Adrenal gland (tissue), 12 donors: ENCODE data around the gene C1D. TPM values are rescaled to one million over a fixed set of nuclear protein-coding genes. Genes with fewer than 3 reads are reported as not detected.

ENCODE experiments used
- DNase-seq, 7 donors: peaks; one replicate each; pipeline ENCODE4 v3.0.0-alpha.2; 2019 to 2020
- H3K27ac ChIP-seq, 5 donors: fragments of 200-600 bp; sonication (generic) in 4 of 5; 1 replicate in 3 of 5; 2 replicates in 2 of 5; pipeline versions ENCODE4 v1.5.1 to v1.8.0; 2016 to 2020; ENCODE audit warnings: mild to moderate bottlenecking in 1 of 5
- H3K27me3 ChIP-seq: fragments of 200-600 bp; 2 replicates; pipeline ENCODE4 v1.8.0; 2021
- H3K36me3 ChIP-seq, 2 donors: fragments of 200-600 bp; replicated peaks in 1 of 2; 1 replicate in 1 of 2; 2 replicates in 1 of 2; pipeline versions ENCODE4 v1.5.1 to v1.8.0; 2018 to 2022
- H3K4me1 ChIP-seq, 2 donors: fragments of 200-600 bp; replicated peaks in 1 of 2; 1 replicate in 1 of 2; 2 replicates in 1 of 2; pipeline versions ENCODE4 v1.5.1 to v1.8.0; 2018 to 2021
- H3K4me3 ChIP-seq, 4 donors: fragments of 200-600 bp; sonication (generic) in 3 of 4; one replicate each; pipeline ENCODE4 v1.5.1; 2016 to 2018
- H3K9me3 ChIP-seq, 3 donors: fragments of 200-600 bp; sonication (generic) in 1 of 3; replicated peaks in 1 of 3; 1 replicate in 2 of 3; 2 replicates in 1 of 3; pipeline versions ENCODE4 v1.5.1 to v1.8.0; 2016 to 2021
- CTCF ChIP-seq, 6 experiments: fragments of 450-650 bp in 4 of 6; fragments of 200-600 bp in 2 of 6; sonication (generic) in 1 of 6; IDR thresholded peaks; 1 replicate in 5 of 6; 2 replicates in 1 of 6; pipeline versions ENCODE4 v1.5.1 to v1.8.0; 2016 to 2021; ENCODE audit warnings: antibody characterized with exemption in 6 of 6, mild to moderate bottlenecking in 2 of 6, moderate library complexity in 1 of 6
- POLR2A ChIP-seq, 2 donors: fragments of 450-650 bp; IDR thresholded peaks; one replicate each; pipeline ENCODE4 v1.6.1; 2017; ENCODE audit warnings: antibody characterized with exemption in 2 of 2, mild to moderate bottlenecking in 2 of 2, moderate library complexity in 1 of 2
- WGBS, 4 donors: extraction: QIAGEN DNeasy Blood & Tissue Kit in 2 of 4; methylation state at CpG; one replicate each; pipeline versions ENCODE4 v1.1.5 to v1.1.7; 2013 to 2017; 5-methylcytosine and 5-hydroxymethylcytosine counted together
- intact Hi-C, 2 donors: fragments of 100-400 bp; cut with DNase I; formaldehyde crosslinking; loops; one replicate each; pipeline versions ENCODE4 v1.14.1 to v1.15.0; 2022 to 2023
- polyA plus RNA-seq, 3 donors: library from polyadenylated mRNA; stranded (reverse); fragments of 200-250 nt in 2 of 3; fragments of 350-450 nt in 1 of 3; fragmentation: Illumina TruSeq in 1 of 3; extraction: RNeasy Lipid Tissue Mini Kit (QIAGEN cat#74804) in 1 of 3; gene quantifications; one replicate each; pipeline ENCODE4 v1.2.3, GENCODE V29; 2013 to 2014
- total RNA-seq, 9 donors: library from RNA; depleted of rRNA in 4 of 9; stranded (reverse); fragments of >200 nt in 4 of 9; fragments of 120-200 nt in 1 of 9; fragmentation: NEBNext Ultra II Directional in 1 of 9; extraction: Animal tissue kit (Norgen Biotek cat#: 25700) in 1 of 9; gene quantifications; one replicate each; pipeline versions ENCODE4 v1.1.0 to v1.2.4, GENCODE V29; 2013 to 2023
- donor health status: healthy with polysubstance abuse.
- donor health status: Bipolar disorder and iron deficiency.
- donor health status: DM: yes; HTN: yes; CAD: no.
- donor health status: DM: no; HTN: no; CAD: no.
- donor health status: DM: no; HTN: no; CAD: no.
- donor health status: DM: yes; HTN: yes; CAD: no.

Gene C1D
- total and polyA plus RNA-seq, 12 donors = 7.3 to 77.8 (median 22.9) TPM

DNA sequence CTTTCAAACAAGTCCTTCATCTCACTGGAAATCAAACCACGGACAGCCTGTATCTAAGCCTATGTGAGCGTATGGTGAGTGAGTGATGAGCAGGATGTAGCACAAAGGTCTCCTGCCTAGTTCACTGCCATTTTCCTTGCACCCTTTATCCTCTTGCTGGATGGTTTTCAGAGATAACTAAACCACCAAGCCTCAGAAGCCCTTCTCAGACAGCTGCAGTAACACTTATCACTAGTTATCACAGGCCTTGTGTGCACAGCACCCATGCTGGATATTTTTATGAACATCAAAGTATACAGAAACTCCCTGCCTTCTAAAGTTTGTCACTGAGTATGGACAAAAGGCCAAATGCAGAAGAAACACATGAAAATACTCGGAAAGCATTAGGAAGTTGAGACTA, 69.5 kb downstream of the C1D start:
- intact Hi-C loops = no loop called here
- Histone ChIP-seq H3K27ac (no peak overlapping the region), H3K36me3 (no peaks in the 10 kb centered on the region), H3K9me3 (no peaks in the 10 kb centered on the region), H3K27me3 (no peaks in the 10 kb centered on the region), H3K4me1 (no peaks in the 10 kb centered on the region), H3K4me3 (no peak overlapping the region)
- no peak for DNase-seq
- TF ChIP-seq CTCF (IDR thresholded peaks at IDR 0.05) (no peak), POLR2A (IDR thresholded peaks at IDR 0.05) (no peak)
- 67 to 93% (median 87%) methylated on average over 3 of the region's 3 CpGs for WGBS, 4 donors

- DNase-seq = no peak
- H3K36me3 ChIP-seq = no peaks in the 10 kb centered on the region
- no peaks in the 10 kb centered on the region for H3K9me3 ChIP-seq
- H3K4me3 ChIP-seq = no peak overlapping the region
- no peaks in the 10 kb centered on the region for H3K4me1 ChIP-seq
- TF ChIP-seq POLR2A (IDR thresholded peaks at IDR 0.05) (no peak), CTCF (IDR thresholded peaks at IDR 0.05) (no peak)
- H3K27ac ChIP-seq = no peak overlapping the region
- WGBS, 4 donors = 72 to 83% (median 80%) methylated on average over 2 of the region's 2 CpGs
- no peaks in the 10 kb centered on the region for H3K27me3 ChIP-seq
- intact Hi-C loops = no loop called here
These were observed 71.3 kb downstream of the C1D start for GRCh38 chr2:67991456-67991855.

Other genes starting within 250 kb of the C1D start
- 10 to 100 TPM in 7 of 9 donors, 1 to 10 TPM in 2; 6.3 to 23.2 (median 15.1) TPM for gene PNO1, start 94.9 kb upstream of the C1D start, total RNA-seq
- gene PNO1, start 94.9 kb upstream of the C1D start, polyA plus RNA-seq = 10 to 100 TPM in 1 of 3 donors, 1 to 10 TPM in 2; 6.0 to 25.5 (median 9.1) TPM
- 100 to 1,000 TPM in 1 of 9 donors, 10 to 100 TPM in 8; 17.7 to 169 (median 62.6) TPM for gene PPP3R1, start 189.5 kb upstream of the C1D start, total RNA-seq
- gene PPP3R1, start 189.5 kb upstream of the C1D start, polyA plus RNA-seq = 10 to 100 TPM; 11.8 to 68.4 (median 13.3) TPM